GM10248 (cell line): Measurements from ENCODE around the gene GNG10.

Experiments
- CTCF ChIA-PET: fragments of 300-600 bp; sonication (Branson Sonifier 250); formaldehyde crosslinking; extraction: SDS; loops from one replicate; lab custom pipeline; 2021; ENCODE audit warnings: antibody characterized with exemption; lab: Yijun Ruan, JAX
- POLR2A ChIA-PET: fragments of 350-650 bp; sonication (Branson Sonifier 250); formaldehyde crosslinking; extraction: SDS; loops from one replicate; lab custom pipeline; 2020; ENCODE audit warnings: antibody characterized with exemption; lab: Yijun Ruan, JAX
- DNase-seq: peaks from one replicate; pipeline ENCODE4 v3.0.0; 2012; ENCODE audit errors: extremely low spot score
- CTCF ChIP-seq: IDR thresholded peaks from 2 replicates; pipeline ENCODE4 v1.5.1; 2012; ENCODE audit warnings: mild to moderate bottlenecking, low read depth; ENCODE audit errors: extremely low read depth, missing control alignments, control extremely low read depth

Gene GNG10

DNA sequence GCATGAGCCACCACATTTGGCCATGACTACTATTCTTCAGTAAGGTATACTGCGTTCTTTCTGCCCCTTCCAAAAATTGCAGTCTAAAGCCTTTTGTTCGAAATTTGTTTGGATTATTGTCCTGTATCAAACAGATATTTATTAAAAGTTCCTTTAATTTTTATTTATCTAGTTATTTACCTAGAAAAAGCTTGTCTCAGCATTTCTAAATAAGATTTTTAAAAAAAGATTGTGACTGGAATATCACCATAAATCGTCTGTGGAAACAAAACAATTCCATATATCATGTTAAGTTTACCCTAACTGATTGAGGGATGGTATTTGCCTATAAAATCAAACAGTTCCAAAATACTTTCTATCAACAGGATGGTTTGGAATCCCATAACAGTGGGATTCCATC is 14.7 kb downstream of the GNG10 start:
- no peak for TF ChIP-seq CTCF
- ChIA-PET CTCF (interaction anchor here (0.7 to 1.6 kb wide), 4 partner anchors 8 to 17 kb away, joined by 3 to 6 read pairs (median 4); no protein-coding TSS in a partner anchor), POLR2A (no interaction called here)
- no peak for DNase-seq

DNA sequence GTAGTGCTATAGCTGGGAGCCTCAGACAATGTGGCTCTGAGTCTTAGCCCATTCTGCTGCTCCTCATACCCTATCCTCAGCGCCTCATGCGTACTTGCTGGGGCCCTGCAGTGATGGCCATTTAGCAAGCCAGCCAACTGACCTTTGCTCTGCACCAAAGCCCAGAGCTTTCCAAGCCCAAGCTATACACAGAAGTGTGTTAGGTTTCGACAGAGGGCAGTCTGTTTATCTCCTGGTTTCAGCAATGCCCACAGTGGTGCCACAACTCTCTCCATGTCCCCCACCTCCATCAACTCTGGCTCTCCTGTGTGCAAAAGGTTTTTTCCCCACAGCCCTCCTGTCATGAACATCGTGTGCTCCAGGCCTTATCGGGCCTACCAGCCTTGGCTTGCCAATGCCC is 16.9 kb downstream of the GNG10 start:
- ChIA-PET POLR2A (no interaction called here), CTCF (no interaction called here)
- TF ChIP-seq CTCF, result no peak
- no peak for DNase-seq

GRCh38 chr9:111679199-111679598 is 17.8 kb downstream of the GNG10 start:
- DNase-seq, result no peak
- no peak for TF ChIP-seq CTCF
- POLR2A ChIA-PET, result no interaction called here
- CTCF ChIA-PET, result interaction anchor here (1.1 to 2.1 kb wide), 4 partner anchors 9 to 1224 kb away, joined by 3 to 6 read pairs (median 4); no protein-coding TSS in a partner anchor

GRCh38 chr9:111683392-111683791 is 22.0 kb downstream of the GNG10 start:
- ChIA-PET CTCF (interaction anchor here (1.3 kb wide), 1 partner anchor 62 kb away, joined by 3 read pairs; no protein-coding TSS in a partner anchor), POLR2A (no interaction called here)
- no peak for DNase-seq
- TF ChIP-seq CTCF, result no peak

DNA sequence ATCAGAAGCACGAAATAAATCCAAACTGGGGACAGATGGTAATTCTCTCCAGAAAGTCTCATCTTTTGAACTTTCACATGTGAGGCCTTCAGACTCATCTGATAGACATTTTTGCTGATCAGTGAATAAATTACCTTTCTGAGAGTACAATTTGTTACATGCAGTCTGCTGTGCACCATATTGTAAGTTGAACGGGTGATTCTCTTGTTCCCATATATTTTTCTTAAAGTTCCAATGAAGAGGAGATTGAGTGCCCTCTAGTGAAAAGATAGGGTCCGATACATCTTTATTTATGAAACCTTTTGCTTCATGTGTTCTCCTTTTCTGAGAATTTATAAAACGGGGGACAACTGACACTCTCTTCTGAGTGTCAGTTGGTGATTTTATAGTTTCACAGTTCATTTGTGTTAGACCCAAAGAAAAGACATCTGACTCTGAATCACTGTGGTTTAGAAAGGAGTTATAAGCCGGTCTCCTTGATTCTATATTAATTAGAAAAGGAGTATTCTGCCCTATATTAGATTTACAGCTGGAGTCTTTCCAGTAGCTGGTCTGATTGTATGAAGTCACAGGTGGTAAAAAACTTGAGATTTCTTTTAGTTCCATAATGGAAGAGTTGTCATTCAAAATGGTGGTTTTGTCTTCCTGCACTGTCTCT is 30.4 kb downstream of the GNG10 start:
- ChIA-PET POLR2A (no interaction called here), CTCF (interaction anchor here (1.2 to 2.0 kb wide), 3 partner anchors 12 to 28 kb away, joined by 3 to 6 read pairs (median 4); no protein-coding TSS in a partner anchor)
- TF ChIP-seq CTCF, result peak; percentile 20
- no peak for DNase-seq

GRCh38 chr9:111696796-111697195 is 35.4 kb downstream of the GNG10 start:
- ChIA-PET CTCF (no interaction called here), POLR2A (no interaction called here)
- TF ChIP-seq CTCF, result no peak
- DNase-seq, result no peak

DNA sequence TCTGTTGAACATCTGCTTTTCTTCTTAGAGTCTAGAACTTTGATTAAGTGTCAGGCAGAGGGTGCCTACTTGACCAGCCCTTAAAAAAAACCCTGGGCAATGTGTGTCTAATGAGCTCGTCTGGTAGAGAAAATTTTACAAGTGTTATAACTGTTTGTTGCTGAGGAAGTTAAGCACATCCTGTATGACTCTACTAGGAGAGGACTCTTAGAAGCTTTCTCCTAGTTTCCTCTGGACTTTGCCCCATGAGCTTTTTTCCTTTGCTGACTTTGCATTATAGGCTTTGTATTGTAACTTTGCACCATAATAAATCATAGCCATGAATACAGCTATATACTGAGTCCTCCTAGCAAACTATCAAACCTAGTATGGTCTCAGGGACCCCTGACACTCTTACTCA is 39.4 kb downstream of the GNG10 start:
- no peak for DNase-seq
- no peak for TF ChIP-seq CTCF
- ChIA-PET POLR2A (no interaction called here), CTCF (interaction anchor here (1.3 kb wide), 1 partner anchor 21 kb away, joined by 4 read pairs; no protein-coding TSS in a partner anchor)
